ENCODE measurements around the gene ILDR2. TPM values are rescaled to one million over a fixed set of nuclear protein-coding genes. Genes with fewer than 3 reads are reported as not detected.
A peak's percentile ranks its signal among the peaks of the same experiment; 100 is the strongest.
"Not testable (repeated sequence)": the region's sequence is repeated elsewhere in the genome, so short reads cannot be mapped to it uniquely, and the experiment has no call there.

The ILDR2 gene
- polyA plus RNA-seq, 4 donors = 0.34 to 0.49 TPM; not detected in 2

DNA sequence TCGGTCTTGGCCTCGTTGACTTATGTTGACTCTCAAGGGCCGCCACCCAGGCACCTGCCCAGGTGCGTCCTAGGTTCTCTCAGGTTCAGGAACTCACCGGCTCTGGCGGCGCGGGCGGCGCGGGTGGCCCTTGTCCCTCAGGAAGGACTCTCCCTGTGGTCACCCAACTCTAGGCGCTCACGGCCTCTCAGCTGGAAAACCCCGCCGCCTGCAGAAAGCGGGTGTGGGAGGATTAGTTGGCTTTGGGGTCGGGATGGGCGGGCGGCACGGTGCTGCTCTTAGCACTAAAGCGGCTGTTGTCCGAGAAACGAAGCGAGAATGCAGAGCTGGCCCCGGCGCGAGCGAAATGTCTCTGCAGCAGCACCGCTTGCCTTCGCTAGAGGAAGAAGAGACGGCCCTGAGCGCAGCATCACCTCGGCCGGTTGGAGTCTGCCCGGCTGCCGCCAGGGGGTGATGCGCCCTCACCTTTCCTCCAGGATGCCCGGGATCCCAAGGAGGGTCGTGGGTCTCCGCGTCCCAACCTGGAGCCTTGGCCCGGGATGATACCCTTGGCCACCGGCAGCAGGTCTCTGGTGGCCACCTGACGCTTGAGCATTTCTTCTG, 91.2 kb downstream of the ILDR2 start:
- FAIRE-seq (no peak), DNase-seq (peak; percentile 39 to 52)
- peaks cover 0 to 29% (median 0%) of the 10 kb centered on the region in 3 donors for H3K27me3 ChIP-seq (ENCODE audit: control insufficient read depth in 3 of 3, insufficient read depth in 3 of 3, low read length in 3 of 3)
- WGBS, 3 donors = 9 to 15% (median 10%) methylated on average over 38 to 44 of the region's 44 CpGs
- no peak overlapping the region for H3K4me3 ChIP-seq (ENCODE audit: low read depth in 1 of 3, low read length in 3 of 3)
- H3K27ac ChIP-seq (ENCODE audit: low read depth in 1 of 3, low read length in 2 of 3) = no peak overlapping the region
- H3K4me1 ChIP-seq (ENCODE audit: control insufficient read depth in 3 of 3, insufficient read depth in 2 of 3, low read depth in 1 of 3, low read length in 2 of 3) = peaks cover 0 to 4% (median 0%) of the 10 kb centered on the region in 3 donors
- H3K9me3 ChIP-seq (ENCODE audit: control insufficient read depth in 2 of 2, insufficient read depth in 1 of 2, low read depth in 1 of 2, low read length in 1 of 2) = no peaks in the 10 kb centered on the region
- H3K36me3 ChIP-seq (ENCODE audit: control insufficient read depth in 3 of 3, insufficient read depth in 2 of 3, low read depth in 1 of 3, low read length in 3 of 3) = no peaks in the 10 kb centered on the region

DNA sequence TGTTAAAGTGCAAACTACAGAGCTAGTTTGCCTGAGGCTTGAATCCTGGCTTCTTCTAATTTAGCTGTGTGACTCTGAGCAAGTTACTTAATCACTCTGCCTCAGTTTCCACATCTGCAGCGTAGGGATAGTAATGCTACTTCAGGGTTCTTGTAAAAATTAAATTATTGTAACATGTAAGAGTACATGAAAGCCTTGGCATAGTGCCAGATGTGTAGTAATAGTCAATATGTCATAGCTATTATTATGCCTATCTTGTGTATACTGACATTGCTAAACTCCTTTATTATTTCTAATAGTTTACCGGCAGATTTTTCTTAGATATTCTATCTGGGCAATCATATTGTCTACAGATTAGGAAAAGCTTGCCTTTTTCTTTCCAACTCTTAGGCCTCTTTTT, 92.4 kb downstream of the ILDR2 start:
- Histone ChIP-seq H3K4me3 (ENCODE audit: low read depth in 1 of 3, low read length in 3 of 3) (no peak overlapping the region), H3K9me3 (ENCODE audit: control insufficient read depth in 2 of 2, insufficient read depth in 1 of 2, low read depth in 1 of 2, low read length in 1 of 2) (no peaks in the 10 kb centered on the region), H3K27ac (ENCODE audit: low read depth in 1 of 3, low read length in 2 of 3) (no peak overlapping the region), H3K4me1 (ENCODE audit: control insufficient read depth in 3 of 3, insufficient read depth in 2 of 3, low read depth in 1 of 3, low read length in 2 of 3) (peaks cover 0 to 4% (median 0%) of the 10 kb centered on the region in 3 donors), H3K27me3 (ENCODE audit: control insufficient read depth in 3 of 3, insufficient read depth in 3 of 3, low read length in 3 of 3) (peaks cover 0 to 29% (median 0%) of the 10 kb centered on the region in 3 donors), H3K36me3 (ENCODE audit: control insufficient read depth in 3 of 3, insufficient read depth in 2 of 3, low read depth in 1 of 3, low read length in 3 of 3) (no peaks in the 10 kb centered on the region)
- 37 to 52% (median 43%) methylated on average over 2 of the region's 2 CpGs for WGBS, 3 donors
- FAIRE-seq (no peak), DNase-seq (no peak)

DNA sequence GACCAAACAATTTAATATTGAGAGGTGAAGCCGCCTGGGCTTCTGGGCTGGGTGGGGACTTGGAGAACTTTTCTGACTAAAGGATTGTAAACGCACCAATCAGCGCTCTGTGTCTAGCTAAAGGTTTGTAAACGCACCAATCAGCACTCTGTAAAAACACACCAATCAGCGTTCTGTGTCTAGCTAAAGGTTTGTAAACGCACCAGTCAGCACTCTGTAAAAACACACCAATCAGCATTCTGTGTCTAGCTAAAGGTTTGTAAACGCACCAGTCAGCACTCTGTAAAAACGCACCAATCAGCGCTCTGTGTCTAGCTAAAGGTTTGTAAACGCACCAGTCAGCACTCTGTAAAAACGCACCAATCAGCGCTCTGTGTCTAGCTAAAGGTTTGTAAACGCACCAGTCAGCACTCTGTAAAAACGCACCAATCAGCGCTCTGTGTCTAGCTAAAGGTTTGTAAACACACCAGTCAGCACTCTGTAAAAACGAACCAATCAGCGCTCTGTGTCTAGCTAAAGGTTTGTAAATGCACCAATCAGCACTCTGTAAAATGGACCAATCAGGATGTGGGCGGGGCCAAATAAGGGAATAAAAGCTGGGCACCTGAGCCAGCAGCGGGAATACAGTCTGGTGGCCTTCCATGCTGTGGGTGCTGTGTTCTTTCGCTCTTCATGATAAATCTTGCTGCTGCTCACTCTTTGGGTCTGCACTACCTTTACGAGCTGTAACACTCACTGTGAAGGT, 97.0 kb downstream of the ILDR2 start:
- not testable (repeated sequence) for H3K27me3 ChIP-seq (ENCODE audit: control insufficient read depth in 3 of 3, insufficient read depth in 3 of 3, low read length in 3 of 3); FAIRE-seq; H3K4me1 ChIP-seq (ENCODE audit: control insufficient read depth in 3 of 3, insufficient read depth in 2 of 3, low read depth in 1 of 3, low read length in 2 of 3); H3K27ac ChIP-seq (ENCODE audit: low read depth in 1 of 3, low read length in 2 of 3); DNase-seq; H3K4me3 ChIP-seq (ENCODE audit: low read depth in 1 of 3, low read length in 3 of 3); H3K36me3 ChIP-seq (ENCODE audit: control insufficient read depth in 3 of 3, insufficient read depth in 2 of 3, low read depth in 1 of 3, low read length in 3 of 3); H3K9me3 ChIP-seq (ENCODE audit: control insufficient read depth in 2 of 2, insufficient read depth in 1 of 2, low read depth in 1 of 2, low read length in 1 of 2)
- WGBS, 3 donors = 95 to 96% (median 96%) methylated on average over 14 to 19 of the region's 21 CpGs

DNA sequence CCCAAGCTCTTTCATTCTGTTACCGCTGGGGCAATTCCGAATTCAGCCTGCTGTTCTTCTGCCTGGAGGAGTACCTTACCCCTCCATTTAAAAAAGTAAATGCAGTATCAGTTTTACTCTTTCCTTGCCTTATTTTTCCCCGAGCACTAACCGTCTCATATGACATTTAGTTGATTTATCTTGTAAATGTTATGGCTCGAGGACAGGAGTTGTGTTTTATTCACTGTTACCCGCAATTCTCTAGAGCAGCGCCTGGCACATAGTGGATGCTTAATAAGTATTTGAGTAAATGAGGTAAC, 98.9 kb downstream of the ILDR2 start:
- H3K27me3 ChIP-seq (ENCODE audit: control insufficient read depth in 3 of 3, insufficient read depth in 3 of 3, low read length in 3 of 3) = no peaks in the 10 kb centered on the region
- FAIRE-seq (no peak), DNase-seq (no peak)
- H3K4me3 ChIP-seq (ENCODE audit: low read depth in 1 of 3, low read length in 3 of 3) = peak overlapping the region in 2 of 3 donors; percentile 62 to 76
- peak overlapping the region in 2 of 3 donors; percentile 42 to 95 for H3K27ac ChIP-seq (ENCODE audit: low read depth in 1 of 3, low read length in 2 of 3)
- H3K9me3 ChIP-seq (ENCODE audit: control insufficient read depth in 2 of 2, insufficient read depth in 1 of 2, low read depth in 1 of 2, low read length in 1 of 2) = no peaks in the 10 kb centered on the region
- no peaks in the 10 kb centered on the region for H3K36me3 ChIP-seq (ENCODE audit: control insufficient read depth in 3 of 3, insufficient read depth in 2 of 3, low read depth in 1 of 3, low read length in 3 of 3)
- WGBS, 3 donors = 0 to 1% (median 1%) methylated on average over 7 of the region's 7 CpGs
- H3K4me1 ChIP-seq (ENCODE audit: control insufficient read depth in 3 of 3, insufficient read depth in 2 of 3, low read depth in 1 of 3, low read length in 2 of 3) = peaks cover 2 to 6% (median 3%) of the 10 kb centered on the region in 3 donors

DNA sequence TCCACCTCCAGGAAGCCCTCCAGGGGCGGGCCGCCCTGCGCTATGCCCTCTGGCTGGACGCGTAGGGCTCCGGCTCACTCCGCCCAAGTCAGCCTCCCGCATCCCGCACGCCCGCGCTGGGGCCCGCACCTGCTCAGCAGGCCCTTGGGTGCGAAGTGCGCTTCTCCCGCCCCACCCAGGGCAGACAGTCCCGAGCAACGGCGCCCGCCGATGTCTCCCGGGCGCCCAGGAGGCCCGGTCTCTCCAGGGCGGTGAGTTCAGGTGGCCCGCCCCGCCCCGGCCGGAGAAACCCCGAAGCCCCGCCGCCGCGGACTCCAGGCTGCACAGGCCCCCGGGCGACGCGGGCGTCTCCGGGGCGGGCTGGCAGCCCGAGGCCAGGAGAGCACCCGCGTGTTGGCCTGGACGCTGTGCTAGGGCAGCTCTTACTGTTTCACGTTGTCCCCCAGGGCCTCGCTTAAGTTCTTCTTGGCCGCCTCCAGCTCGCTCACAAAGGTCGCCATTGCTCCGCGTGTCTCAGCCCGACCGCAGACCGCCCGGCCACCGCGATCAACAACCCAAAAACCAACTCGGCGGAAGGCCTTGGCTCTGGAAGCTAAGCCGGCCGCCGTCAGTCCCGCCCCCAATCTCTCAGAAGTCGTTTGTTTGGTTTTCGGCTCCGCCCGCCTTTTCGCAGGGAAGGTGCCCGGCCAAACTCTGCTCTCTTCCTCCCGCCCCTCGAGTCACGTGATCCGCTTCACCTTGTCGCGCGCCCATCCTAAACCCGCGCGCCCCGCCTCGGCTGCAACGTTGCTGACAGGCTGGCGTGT, 99.4 kb downstream of the ILDR2 start, which contains the start of gene TADA1:
Gene TADA1 (minus strand): TSS at position 531 of the 806 bp plus-strand sequence. CDS start 31 bp downstream, at position 500.
- Histone ChIP-seq H3K36me3 (ENCODE audit: control insufficient read depth in 3 of 3, insufficient read depth in 2 of 3, low read depth in 1 of 3, low read length in 3 of 3) (no peaks in the 10 kb centered on the region), H3K9me3 (ENCODE audit: control insufficient read depth in 2 of 2, insufficient read depth in 1 of 2, low read depth in 1 of 2, low read length in 1 of 2) (no peaks in the 10 kb centered on the region), H3K4me3 (ENCODE audit: low read depth in 1 of 3, low read length in 3 of 3) (peak within 1 kb of the TSS; percentile 62 to 93 (median 76)), H3K27me3 (ENCODE audit: control insufficient read depth in 3 of 3, insufficient read depth in 3 of 3, low read length in 3 of 3) (no peaks in the 10 kb centered on the region), H3K4me1 (ENCODE audit: control insufficient read depth in 3 of 3, insufficient read depth in 2 of 3, low read depth in 1 of 3, low read length in 2 of 3) (peaks cover 2 to 6% (median 3%) of the 10 kb centered on the region in 3 donors), H3K27ac (ENCODE audit: low read depth in 1 of 3, low read length in 2 of 3) (peak within 1 kb of the TSS; percentile 83 to 97 (median 95))
- WGBS, 3 donors = 0 to 1% (median 1%) methylated on average over 59 to 84 of the region's 84 CpGs
- peak; percentile 99 for DNase-seq
- peak; percentile 26 for FAIRE-seq

DNA sequence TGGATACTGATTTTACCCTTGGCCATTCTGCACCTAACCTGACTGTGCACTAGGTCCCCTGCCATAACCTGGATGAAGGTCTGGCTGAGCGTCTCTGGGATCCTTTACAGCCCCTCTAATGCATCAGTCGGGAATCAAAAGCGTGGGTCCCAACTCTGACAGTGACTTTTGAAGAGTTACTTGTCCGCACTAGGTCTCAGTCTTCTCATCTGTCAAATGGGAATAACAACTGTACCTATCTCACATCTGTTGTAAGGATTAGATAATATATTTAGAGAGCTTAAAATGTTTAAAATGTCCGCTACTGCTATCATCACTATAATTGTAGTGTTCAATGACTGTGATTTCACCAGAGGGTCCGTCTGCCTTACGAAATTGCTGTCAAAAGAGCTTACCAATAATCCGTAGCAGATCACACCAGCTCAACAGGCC, 100.0 kb downstream of the ILDR2 start:
- peak overlapping the region; percentile 83 to 97 (median 95) for H3K27ac ChIP-seq (ENCODE audit: low read depth in 1 of 3, low read length in 2 of 3)

DNA sequence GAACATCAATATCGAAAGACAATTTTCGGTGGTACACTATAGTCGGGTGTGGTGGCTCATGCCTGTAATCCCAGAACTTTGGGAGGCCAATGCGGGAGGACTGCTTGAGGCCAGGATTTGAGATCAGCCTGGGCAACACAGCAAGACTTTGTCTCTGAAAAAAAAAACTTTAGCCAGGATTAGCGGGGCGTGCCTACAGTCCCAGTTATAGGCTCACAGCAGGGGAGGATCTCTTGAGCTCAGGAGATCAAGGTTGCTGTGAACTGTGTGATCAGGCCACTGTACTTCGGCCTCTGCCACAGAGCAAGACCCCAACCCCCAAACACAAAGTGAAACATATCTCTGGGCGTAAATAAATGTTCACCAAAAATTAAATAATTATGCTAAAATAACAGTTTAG, 100.9 kb downstream of the ILDR2 start:
- Histone ChIP-seq H3K27me3 (ENCODE audit: control insufficient read depth in 3 of 3, insufficient read depth in 3 of 3, low read length in 3 of 3) (no peaks in the 10 kb centered on the region), H3K4me3 (ENCODE audit: low read depth in 1 of 3, low read length in 3 of 3) (no peak overlapping the region), H3K27ac (ENCODE audit: low read depth in 1 of 3, low read length in 2 of 3) (no peak overlapping the region), H3K4me1 (ENCODE audit: control insufficient read depth in 3 of 3, insufficient read depth in 2 of 3, low read depth in 1 of 3, low read length in 2 of 3) (peaks cover 2 to 6% (median 3%) of the 10 kb centered on the region in 3 donors), H3K9me3 (ENCODE audit: control insufficient read depth in 2 of 2, insufficient read depth in 1 of 2, low read depth in 1 of 2, low read length in 1 of 2) (no peaks in the 10 kb centered on the region), H3K36me3 (ENCODE audit: control insufficient read depth in 3 of 3, insufficient read depth in 2 of 3, low read depth in 1 of 3, low read length in 3 of 3) (peaks cover 0 to 3% (median 0%) of the 10 kb centered on the region in 3 donors)
- WGBS, 3 donors = 75 to 84% (median 82%) methylated on average over 8 of the region's 8 CpGs
- DNase-seq (peak; percentile 20 to 53), FAIRE-seq (no peak)

More for the DNA sequence above, 100.0 kb downstream of the ILDR2 start:
- H3K4me3 ChIP-seq (ENCODE audit: low read depth in 1 of 3, low read length in 3 of 3) = peak overlapping the region in 2 of 3 donors; percentile 62 to 76
- H3K9me3 ChIP-seq (ENCODE audit: control insufficient read depth in 2 of 2, insufficient read depth in 1 of 2, low read depth in 1 of 2, low read length in 1 of 2) = no peaks in the 10 kb centered on the region
- WGBS, 3 donors = 31 to 33% (median 33%) methylated on average over 8 of the region's 8 CpGs
- peaks cover 0 to 3% (median 0%) of the 10 kb centered on the region in 3 donors for H3K36me3 ChIP-seq (ENCODE audit: control insufficient read depth in 3 of 3, insufficient read depth in 2 of 3, low read depth in 1 of 3, low read length in 3 of 3)
- H3K27me3 ChIP-seq (ENCODE audit: control insufficient read depth in 3 of 3, insufficient read depth in 3 of 3, low read length in 3 of 3) = no peaks in the 10 kb centered on the region
- FAIRE-seq (no peak), DNase-seq (peak in 1 of 2 donors; percentile 4)
- H3K4me1 ChIP-seq (ENCODE audit: control insufficient read depth in 3 of 3, insufficient read depth in 2 of 3, low read depth in 1 of 3, low read length in 2 of 3) = peaks cover 2 to 6% (median 3%) of the 10 kb centered on the region in 3 donors

DNA sequence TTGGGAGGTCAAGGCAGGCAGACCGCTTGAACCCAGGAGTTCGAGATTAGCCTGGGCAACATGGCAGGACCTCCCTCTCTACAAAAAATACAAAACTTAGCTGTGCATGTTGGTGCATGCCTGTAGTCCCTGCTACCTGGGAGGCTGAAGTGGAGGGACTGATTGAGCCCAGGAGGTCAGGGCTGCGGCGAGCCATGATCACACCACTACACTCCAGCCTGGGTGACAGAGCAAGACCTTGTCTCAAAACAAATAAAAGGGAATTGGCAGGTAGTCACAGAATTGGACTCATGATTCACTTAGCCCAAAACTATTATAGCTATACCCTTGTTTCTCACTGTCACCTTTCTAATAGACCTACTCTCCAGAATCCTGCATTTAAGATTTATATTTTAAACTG, 104.8 kb downstream of the ILDR2 start:
- H3K27ac ChIP-seq (ENCODE audit: low read depth in 1 of 3, low read length in 2 of 3) = no peak overlapping the region
- no peaks in the 10 kb centered on the region for H3K9me3 ChIP-seq (ENCODE audit: control insufficient read depth in 2 of 2, insufficient read depth in 1 of 2, low read depth in 1 of 2, low read length in 1 of 2)
- H3K4me1 ChIP-seq (ENCODE audit: control insufficient read depth in 3 of 3, insufficient read depth in 2 of 3, low read depth in 1 of 3, low read length in 2 of 3) = peaks cover 2 to 5% (median 3%) of the 10 kb centered on the region in 3 donors
- FAIRE-seq (no peak), DNase-seq (no peak)
- H3K36me3 ChIP-seq (ENCODE audit: control insufficient read depth in 3 of 3, insufficient read depth in 2 of 3, low read depth in 1 of 3, low read length in 3 of 3) = peaks cover 0 to 18% (median 4%) of the 10 kb centered on the region in 3 donors
- WGBS, 3 donors = 92 to 96% (median 94%) methylated on average over 4 of the region's 4 CpGs
- H3K4me3 ChIP-seq (ENCODE audit: low read depth in 1 of 3, low read length in 3 of 3) = no peak overlapping the region
- no peaks in the 10 kb centered on the region for H3K27me3 ChIP-seq (ENCODE audit: control insufficient read depth in 3 of 3, insufficient read depth in 3 of 3, low read length in 3 of 3)

Measured in small intestine (tissue), 7 donors.